NT2/D1 (cell line): Measurements from ENCODE around the gene HCN3.

Source experiments
- DNase-seq: peaks from one replicate; pipeline ENCODE4 v3.0.0-alpha.2; 2011; ENCODE audit warnings: low read depth, low spot score
- H3K27me3 ChIP-seq: 2 replicates; pipeline ENCODE4 v1.6.0; 2011; ENCODE audit warnings: mild to moderate bottlenecking; ENCODE audit not compliant: insufficient read length, insufficient read depth
- H3K36me3 ChIP-seq: 2 replicates; pipeline ENCODE4 v1.6.1; 2011; ENCODE audit warnings: mild to moderate bottlenecking, low read length, mixed read lengths; ENCODE audit not compliant: insufficient read depth, insufficient read length
- H3K4me1 ChIP-seq: 2 replicates; pipeline ENCODE4 v1.5.1; 2011; ENCODE audit not compliant: insufficient read depth, insufficient read length
- H3K4me3 ChIP-seq: 2 replicates; pipeline ENCODE4 v1.5.1; 2011; ENCODE audit warnings: low read depth; ENCODE audit not compliant: insufficient read length
- H3K9ac ChIP-seq: 2 replicates; pipeline ENCODE4 v1.6.0; 2011; ENCODE audit warnings: low read depth; ENCODE audit not compliant: insufficient read length
- H3K9me3 ChIP-seq: 2 replicates; pipeline ENCODE4 v1.5.1; 2011; ENCODE audit warnings: mild to moderate bottlenecking, low read length; ENCODE audit not compliant: insufficient read depth
- SUZ12 ChIP-seq: IDR thresholded peaks from 2 replicates; pipeline ENCODE4 v1.6.1; 2011; ENCODE audit not compliant: insufficient read length, insufficient read depth; ENCODE audit errors: extremely low read depth
- YY1 ChIP-seq: IDR thresholded peaks from 2 replicates; pipeline ENCODE4 v1.6.1; 2011; ENCODE audit not compliant: insufficient read length, insufficient read depth
- ZNF274 ChIP-seq: IDR thresholded peaks from 2 replicates; pipeline ENCODE4 v1.6.1; 2011; ENCODE audit warnings: mild to moderate bottlenecking, low read depth, low read length

Gene HCN3

DNA sequence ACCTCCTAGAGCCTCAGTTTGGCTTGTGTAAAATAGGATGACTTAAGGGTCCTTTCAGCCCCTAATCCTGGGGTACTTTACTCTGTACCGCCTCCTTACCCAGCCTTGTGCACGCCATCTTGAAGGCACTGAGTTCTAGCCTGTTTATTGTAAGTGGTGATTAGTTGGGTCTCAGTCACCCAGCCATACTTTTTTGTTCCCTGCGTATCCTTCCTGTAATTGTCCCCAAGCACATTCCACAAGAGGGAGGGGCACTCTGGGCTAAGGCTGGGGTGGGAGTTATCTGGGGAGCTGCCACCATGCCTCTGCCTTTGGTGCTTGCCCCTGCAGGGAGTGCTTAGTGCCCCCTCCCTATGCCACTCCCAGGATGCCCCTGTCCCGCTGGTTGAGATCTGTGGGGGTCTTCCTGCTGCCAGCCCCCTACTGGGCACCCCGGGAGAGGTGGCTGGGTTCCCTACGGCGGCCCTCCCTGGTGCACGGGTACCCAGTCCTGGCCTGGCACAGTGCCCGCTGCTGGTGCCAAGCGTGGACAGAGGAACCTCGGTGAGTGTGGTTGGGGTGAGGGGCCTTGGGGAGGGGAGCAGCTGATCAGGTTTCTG lies 32.3 kb downstream of the HCN3 start:
- no peaks in the 10 kb centered on the region for H3K27me3 ChIP-seq
- no peak for TF ChIP-seq YY1
- TF ChIP-seq SUZ12 = no peak
- TF ChIP-seq ZNF274 = no peak
- H3K4me3 ChIP-seq = peak overlapping the region; percentile 99
- H3K4me1 ChIP-seq = peaks cover 8% of the 10 kb centered on the region
- H3K9ac ChIP-seq = peak overlapping the region; percentile 99
- no peaks in the 10 kb centered on the region for H3K9me3 ChIP-seq
- no peak for DNase-seq
- peaks cover 48% of the 10 kb centered on the region for H3K36me3 ChIP-seq

DNA sequence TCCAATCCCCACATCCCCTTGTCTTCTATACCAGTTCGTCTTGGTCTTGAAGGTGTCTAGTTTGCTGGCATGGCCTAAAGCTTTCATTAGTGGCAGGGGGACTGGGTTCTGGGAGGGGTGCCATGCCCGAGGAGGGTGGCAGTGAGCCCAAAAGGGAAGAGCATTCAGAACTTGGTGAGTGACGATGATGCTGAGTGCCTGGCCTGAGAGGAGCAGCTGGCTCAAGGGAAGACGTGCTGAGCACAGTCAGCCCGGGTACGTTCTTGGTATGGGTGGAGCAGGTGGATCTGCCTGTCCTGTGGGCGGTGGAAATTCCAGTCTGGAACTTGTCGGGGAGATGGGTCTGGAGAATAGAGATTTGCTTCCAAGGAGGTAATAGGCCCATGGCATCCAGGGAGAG lies 36.0 kb downstream of the HCN3 start:
- DNase-seq = no peak
- Histone ChIP-seq H3K9ac (no peak overlapping the region), H3K27me3 (no peaks in the 10 kb centered on the region), H3K4me1 (peaks cover 5% of the 10 kb centered on the region), H3K9me3 (no peaks in the 10 kb centered on the region), H3K4me3 (no peak overlapping the region), H3K36me3 (peaks cover 75% of the 10 kb centered on the region)
- no peak for TF ChIP-seq ZNF274
- no peak for TF ChIP-seq SUZ12
- no peak for TF ChIP-seq YY1

DNA sequence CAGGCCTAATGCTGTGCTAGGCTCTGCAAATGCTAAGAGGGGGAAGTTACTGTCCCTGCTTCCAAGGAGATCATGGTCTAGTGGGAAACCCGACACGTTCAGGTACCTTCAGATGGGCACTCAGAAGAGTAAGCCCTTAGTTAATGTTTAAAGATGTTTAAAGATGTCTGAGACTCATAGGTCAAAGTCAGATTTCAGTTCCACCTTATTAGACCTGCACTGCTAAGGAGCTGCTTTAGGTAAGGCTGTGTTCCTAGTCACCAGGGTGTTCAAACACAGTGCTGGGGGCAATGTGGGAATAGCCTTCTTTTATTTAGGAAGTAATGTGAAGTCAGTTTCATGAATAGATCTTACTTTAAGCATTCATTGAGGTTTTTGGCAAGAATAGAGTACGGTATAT lies 39.7 kb downstream of the HCN3 start:
- no peak overlapping the region for H3K9ac ChIP-seq
- TF ChIP-seq ZNF274 (no peak), SUZ12 (no peak), YY1 (no peak)
- H3K36me3 ChIP-seq = peaks cover 88% of the 10 kb centered on the region
- no peak for DNase-seq
- H3K4me3 ChIP-seq = no peak overlapping the region
- H3K4me1 ChIP-seq = peaks cover 22% of the 10 kb centered on the region
- no peaks in the 10 kb centered on the region for H3K9me3 ChIP-seq
- no peaks in the 10 kb centered on the region for H3K27me3 ChIP-seq

DNA sequence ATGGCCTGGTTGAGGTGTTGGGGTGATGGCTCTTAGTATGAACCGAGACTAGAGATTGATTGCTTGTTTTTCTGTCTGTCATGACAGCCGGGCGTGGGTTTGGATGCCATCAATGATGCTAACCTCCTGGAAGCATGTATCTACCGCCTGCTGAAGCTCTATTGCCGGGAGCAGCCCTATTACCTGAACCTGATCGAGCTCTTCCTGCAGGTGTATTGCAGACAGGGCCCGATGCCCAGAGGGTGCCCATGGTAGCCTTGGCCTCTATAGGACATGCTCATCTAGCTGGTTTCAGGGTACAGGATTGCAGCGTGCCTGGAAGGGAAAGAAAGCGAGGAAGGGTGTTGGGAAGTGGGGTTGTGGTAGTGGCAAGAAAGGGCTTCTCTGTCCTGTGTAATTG lies 40.8 kb downstream of the HCN3 start:
- peaks cover 78% of the 10 kb centered on the region for H3K36me3 ChIP-seq
- no peak overlapping the region for H3K9ac ChIP-seq
- no peak for TF ChIP-seq YY1
- TF ChIP-seq ZNF274 = no peak
- TF ChIP-seq SUZ12 = no peak
- H3K4me3 ChIP-seq = no peak overlapping the region
- no peaks in the 10 kb centered on the region for H3K27me3 ChIP-seq
- peaks cover 27% of the 10 kb centered on the region for H3K4me1 ChIP-seq
- H3K9me3 ChIP-seq = no peaks in the 10 kb centered on the region
- DNase-seq = no peak

DNA sequence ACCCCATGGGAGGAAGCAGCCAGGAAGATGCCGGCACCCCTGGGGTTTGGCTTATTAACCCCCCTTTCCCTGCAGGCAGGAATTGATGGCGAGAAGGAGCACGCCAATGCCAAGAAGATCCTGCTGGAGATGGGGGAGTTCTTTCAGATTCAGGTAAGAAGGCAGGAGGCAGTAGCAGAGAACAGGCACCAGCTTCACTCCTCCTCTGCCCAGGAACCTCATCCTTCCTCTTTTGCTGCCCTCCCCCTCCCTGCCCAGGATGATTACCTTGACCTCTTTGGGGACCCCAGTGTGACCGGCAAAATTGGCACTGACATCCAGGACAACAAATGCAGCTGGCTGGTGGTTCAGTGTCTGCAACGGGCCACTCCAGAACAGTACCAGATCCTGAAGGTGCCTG lies 42.3 kb downstream of the HCN3 start:
- Histone ChIP-seq H3K36me3 (peaks cover 64% of the 10 kb centered on the region), H3K4me3 (no peak overlapping the region), H3K9ac (no peak overlapping the region), H3K9me3 (no peaks in the 10 kb centered on the region), H3K27me3 (no peaks in the 10 kb centered on the region), H3K4me1 (peaks cover 27% of the 10 kb centered on the region)
- no peak for TF ChIP-seq YY1
- TF ChIP-seq ZNF274 = no peak
- TF ChIP-seq SUZ12 = no peak
- DNase-seq = no peak

DNA sequence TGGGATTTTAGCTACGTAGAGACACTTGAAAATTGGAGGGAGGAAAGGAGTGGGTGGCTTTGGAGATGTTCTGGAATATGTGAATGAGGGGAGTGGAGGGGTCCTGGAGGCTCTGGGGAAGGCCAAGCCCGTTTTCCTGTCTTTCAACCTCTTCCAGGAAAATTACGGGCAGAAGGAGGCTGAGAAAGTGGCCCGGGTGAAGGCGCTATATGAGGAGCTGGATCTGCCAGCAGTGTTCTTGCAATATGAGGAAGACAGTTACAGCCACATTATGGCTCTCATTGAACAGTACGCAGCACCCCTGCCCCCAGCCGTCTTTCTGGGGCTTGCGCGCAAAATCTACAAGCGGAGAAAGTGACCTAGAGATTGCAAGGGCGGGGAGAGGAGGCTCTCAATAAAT lies 43.0 kb downstream of the HCN3 start:
- H3K9me3 ChIP-seq = no peaks in the 10 kb centered on the region
- peaks cover 60% of the 10 kb centered on the region for H3K36me3 ChIP-seq
- no peak for TF ChIP-seq SUZ12
- no peak for TF ChIP-seq YY1
- TF ChIP-seq ZNF274 = no peak

DNA sequence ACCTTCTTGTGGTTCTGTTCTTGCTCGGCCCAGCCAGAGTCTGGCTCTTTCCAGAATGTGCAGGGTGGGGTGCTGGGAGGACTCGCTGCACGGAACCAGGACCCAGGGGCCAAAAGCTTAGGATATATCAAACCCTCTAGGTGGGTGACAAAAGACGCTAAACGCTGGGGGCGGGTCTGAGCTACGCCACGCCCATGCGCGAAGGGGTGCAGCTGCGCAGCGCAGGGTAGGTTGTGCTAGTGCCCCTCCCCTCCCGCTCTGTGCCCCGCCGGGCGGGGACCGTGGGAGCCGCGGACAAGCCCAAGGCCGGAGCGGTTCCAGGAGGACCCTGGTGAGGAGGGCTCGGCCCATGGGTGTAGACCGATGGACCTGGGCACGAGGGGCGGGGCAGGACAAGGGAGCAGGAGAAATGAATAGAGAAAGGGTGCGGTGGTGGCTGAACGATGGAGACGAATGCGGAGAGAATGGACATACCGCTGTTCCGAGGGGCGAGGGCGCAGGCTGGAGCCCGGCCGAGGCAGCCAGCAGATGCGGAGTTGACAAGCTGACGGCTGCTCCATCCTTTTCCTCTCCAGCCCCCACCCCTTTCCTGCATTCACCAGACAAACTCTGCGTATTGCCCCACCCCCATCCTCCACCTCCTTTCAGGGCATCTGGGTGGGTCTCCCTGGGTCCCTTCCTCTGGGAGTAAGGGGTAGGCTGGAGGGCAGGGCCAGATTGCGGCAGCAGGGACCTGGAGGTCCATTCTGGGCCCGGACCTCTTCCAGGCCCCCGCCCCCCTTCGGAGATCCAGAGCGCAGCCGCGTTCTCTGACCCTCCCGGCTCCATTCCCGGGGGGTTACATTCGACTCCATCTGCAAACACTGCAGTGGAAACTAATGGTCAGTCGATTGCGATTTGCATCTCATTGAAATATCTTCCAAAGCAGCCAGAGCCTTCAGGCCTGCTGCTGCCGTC lies 43.7 kb downstream of the HCN3 start, which contains the start of gene RUSC1:
Gene RUSC1, plus strand, starts transcription at position 234 of the 957 bp plus-strand sequence. CDS start 880 bp downstream, outside the sequence.
- H3K36me3 ChIP-seq = peaks cover 67% of the 10 kb centered on the region
- no peaks in the 10 kb centered on the region for H3K27me3 ChIP-seq
- H3K4me3 ChIP-seq = no peak within 1 kb of the TSS
- TF ChIP-seq ZNF274 (no peak), YY1 (no peak)
- H3K9ac ChIP-seq = peak within 1 kb of the TSS; percentile 64
- H3K4me1 ChIP-seq = peaks cover 35% of the 10 kb centered on the region
- no peaks in the 10 kb centered on the region for H3K9me3 ChIP-seq
- no peak for DNase-seq

More for the DNA sequence above, 43.0 kb downstream of the HCN3 start:
- Histone ChIP-seq H3K27me3 (no peaks in the 10 kb centered on the region), H3K4me1 (peaks cover 28% of the 10 kb centered on the region), H3K9ac (no peak overlapping the region), H3K4me3 (no peak overlapping the region)
- no peak for DNase-seq
